Endothelial cell (in vitro differentiated cells): ENCODE data around the gene NGF. TPM values are rescaled to one million over a fixed set of nuclear protein-coding genes. Genes with fewer than 3 reads are reported as not detected.

Source experiments
- DNase-seq: peaks from one replicate; pipeline ENCODE4 v3.0.0; 2021; ENCODE audit warnings: low spot score
- H3K27ac Mint-ChIP-seq: one replicate; pipeline ENCODE4 v1.8.0; 2021; ENCODE audit warnings: mixed read lengths, inconsistent platforms; ENCODE audit not compliant: unreplicated experiment
- H3K27me3 Mint-ChIP-seq: one replicate; pipeline ENCODE4 v1.8.0; 2021; ENCODE audit warnings: mild to moderate bottlenecking, moderate library complexity, mixed read lengths, inconsistent platforms; ENCODE audit not compliant: unreplicated experiment
- H3K36me3 Mint-ChIP-seq: one replicate; pipeline ENCODE4 v1.8.0; 2021; ENCODE audit warnings: mild to moderate bottlenecking, low read depth, mixed read lengths, inconsistent platforms; ENCODE audit not compliant: unreplicated experiment
- H3K4me1 Mint-ChIP-seq: one replicate; pipeline ENCODE4 v1.8.0; 2021; ENCODE audit warnings: mild to moderate bottlenecking, mixed read lengths, inconsistent platforms; ENCODE audit not compliant: unreplicated experiment
- H3K4me3 Mint-ChIP-seq: one replicate; pipeline ENCODE4 v1.8.0; 2021; ENCODE audit warnings: mild to moderate bottlenecking, mixed read lengths, inconsistent platforms; ENCODE audit not compliant: unreplicated experiment
- H3K9me3 Mint-ChIP-seq: one replicate; pipeline ENCODE4 v1.8.0; 2021; ENCODE audit warnings: mixed read lengths, inconsistent platforms; ENCODE audit not compliant: unreplicated experiment
- total RNA-seq: library from RNA; stranded (reverse); fragmentation: NEBNext Ultra II Directional; extraction: Animal tissue kit (Norgen Biotek cat#: 25700); gene quantifications from one replicate; pipeline ENCODE4 v1.2.1, GENCODE V29; 2021; ENCODE audit not compliant: unreplicated experiment
- TF ChIP-seq, protein P1 (sequence below): fragments of 200-600 bp; sonication (generic); IDR thresholded peaks from one replicate; pipeline ENCODE4 v1.5.0; 2021; ENCODE audit warnings: antibody characterized with exemption; ENCODE audit not compliant: unreplicated experiment

Gene NGF
- total RNA-seq, 1 donor from 2014 or later: 0.69 TPM

DNA sequence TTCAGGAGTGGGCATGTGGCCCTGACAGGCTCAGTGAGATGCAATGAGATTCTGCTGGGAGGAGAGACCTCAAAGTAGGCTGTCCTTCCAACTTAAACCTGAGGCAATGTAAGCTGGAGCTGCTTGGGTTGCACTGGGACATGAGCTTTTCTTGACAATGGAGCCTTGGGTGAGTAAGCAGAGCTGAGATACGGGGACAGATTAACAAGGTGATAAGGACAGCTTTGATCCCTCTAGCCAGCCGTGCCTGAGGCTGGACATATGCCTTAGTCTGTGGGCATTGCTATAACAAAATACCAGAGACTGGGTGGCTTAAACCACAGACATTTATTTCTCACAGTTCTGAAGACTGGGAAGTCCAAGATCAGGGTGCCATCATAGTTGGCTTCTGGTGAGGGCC lies 18.3 kb upstream of the NGF start:
- Mint-ChIP-seq H3K36me3 (peaks cover 6% of the 10 kb centered on the region), H3K27ac (no peak overlapping the region), H3K4me3 (no peak overlapping the region), H3K9me3 (peaks cover 12% of the 10 kb centered on the region), H3K27me3 (peaks cover 4% of the 10 kb centered on the region), H3K4me1 (peaks cover 3% of the 10 kb centered on the region)
- TF ChIP-seq, protein P1, sequence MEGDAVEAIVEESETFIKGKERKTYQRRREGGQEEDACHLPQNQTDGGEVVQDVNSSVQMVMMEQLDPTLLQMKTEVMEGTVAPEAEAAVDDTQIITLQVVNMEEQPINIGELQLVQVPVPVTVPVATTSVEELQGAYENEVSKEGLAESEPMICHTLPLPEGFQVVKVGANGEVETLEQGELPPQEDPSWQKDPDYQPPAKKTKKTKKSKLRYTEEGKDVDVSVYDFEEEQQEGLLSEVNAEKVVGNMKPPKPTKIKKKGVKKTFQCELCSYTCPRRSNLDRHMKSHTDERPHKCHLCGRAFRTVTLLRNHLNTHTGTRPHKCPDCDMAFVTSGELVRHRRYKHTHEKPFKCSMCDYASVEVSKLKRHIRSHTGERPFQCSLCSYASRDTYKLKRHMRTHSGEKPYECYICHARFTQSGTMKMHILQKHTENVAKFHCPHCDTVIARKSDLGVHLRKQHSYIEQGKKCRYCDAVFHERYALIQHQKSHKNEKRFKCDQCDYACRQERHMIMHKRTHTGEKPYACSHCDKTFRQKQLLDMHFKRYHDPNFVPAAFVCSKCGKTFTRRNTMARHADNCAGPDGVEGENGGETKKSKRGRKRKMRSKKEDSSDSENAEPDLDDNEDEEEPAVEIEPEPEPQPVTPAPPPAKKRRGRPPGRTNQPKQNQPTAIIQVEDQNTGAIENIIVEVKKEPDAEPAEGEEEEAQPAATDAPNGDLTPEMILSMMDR: no peak
- DNase-seq: no peak

DNA sequence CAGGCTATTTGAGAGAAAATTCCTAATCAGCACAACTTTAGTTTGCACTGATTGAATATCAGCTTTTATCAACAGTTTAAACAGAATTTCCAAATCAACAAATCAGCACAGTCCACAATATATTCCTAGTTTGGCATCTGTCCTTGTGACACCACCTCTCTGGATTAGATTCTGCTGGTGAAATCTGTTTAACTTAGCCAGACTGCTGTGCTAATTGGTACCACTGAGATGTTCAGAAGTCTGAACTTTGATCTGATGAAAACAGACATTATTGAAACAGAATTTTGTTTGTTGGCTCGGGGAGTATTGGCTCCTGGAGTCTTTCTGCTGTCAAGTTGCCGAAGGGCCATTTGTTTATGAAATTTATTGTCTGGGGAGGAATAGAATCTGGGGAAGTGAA lies 17.0 kb upstream of the NGF start:
- TF ChIP-seq, protein P1: no peak
- Mint-ChIP-seq H3K36me3 (no peaks in the 10 kb centered on the region), H3K4me3 (no peak overlapping the region), H3K4me1 (no peaks in the 10 kb centered on the region), H3K9me3 (peaks cover 5% of the 10 kb centered on the region), H3K27ac (no peak overlapping the region), H3K27me3 (no peaks in the 10 kb centered on the region)
- DNase-seq: no peak

DNA sequence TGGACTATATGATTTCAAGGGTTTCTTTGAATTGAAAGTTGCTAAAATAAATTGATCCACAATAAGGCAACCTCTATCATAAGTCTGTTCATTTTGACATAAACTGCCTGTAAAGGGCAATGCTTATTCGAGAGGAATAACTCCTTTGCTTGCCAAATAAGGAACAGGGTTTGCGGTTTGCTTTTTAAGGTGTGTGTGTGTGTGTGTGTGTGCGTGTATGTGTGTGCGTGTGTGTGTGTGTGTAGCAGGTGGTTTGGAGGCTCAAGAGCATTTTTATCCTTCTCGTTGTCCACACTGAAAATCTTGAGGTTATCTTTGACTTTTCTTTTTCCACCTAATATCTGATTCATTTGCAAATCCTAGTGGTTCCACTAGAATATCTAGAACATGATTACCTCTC lies 13.1 kb upstream of the NGF start:
- Mint-ChIP-seq H3K4me1 (no peaks in the 10 kb centered on the region), H3K36me3 (no peaks in the 10 kb centered on the region), H3K9me3 (no peaks in the 10 kb centered on the region), H3K27me3 (peaks cover 2% of the 10 kb centered on the region), H3K4me3 (no peak overlapping the region), H3K27ac (no peak overlapping the region)
- no peak for DNase-seq
- TF ChIP-seq, protein P1: no peak

DNA sequence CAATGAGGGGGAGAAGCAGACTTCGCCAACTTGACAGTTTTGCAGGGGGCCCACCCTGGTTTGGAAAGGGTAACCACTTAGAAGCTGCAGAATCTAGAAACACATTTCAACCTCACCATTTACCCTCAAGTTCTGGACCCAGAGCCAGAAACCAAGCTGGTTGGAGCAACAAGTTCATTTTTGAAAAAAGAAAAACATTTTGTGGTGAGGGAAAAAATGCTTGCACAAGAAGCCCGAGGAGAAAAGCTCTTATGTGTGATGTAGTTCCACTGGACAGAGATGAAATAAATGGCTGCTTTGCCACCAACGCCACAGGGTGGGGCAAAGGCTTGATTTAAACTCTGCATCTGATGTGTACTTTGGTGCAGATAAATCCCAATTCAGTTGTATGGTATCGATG lies 10.6 kb upstream of the NGF start:
- Mint-ChIP-seq H3K27me3 (peaks cover 2% of the 10 kb centered on the region), H3K36me3 (no peaks in the 10 kb centered on the region), H3K9me3 (no peaks in the 10 kb centered on the region), H3K4me1 (no peaks in the 10 kb centered on the region), H3K4me3 (no peak overlapping the region), H3K27ac (no peak overlapping the region)
- no peak for DNase-seq
- TF ChIP-seq, protein P1: no peak

DNA sequence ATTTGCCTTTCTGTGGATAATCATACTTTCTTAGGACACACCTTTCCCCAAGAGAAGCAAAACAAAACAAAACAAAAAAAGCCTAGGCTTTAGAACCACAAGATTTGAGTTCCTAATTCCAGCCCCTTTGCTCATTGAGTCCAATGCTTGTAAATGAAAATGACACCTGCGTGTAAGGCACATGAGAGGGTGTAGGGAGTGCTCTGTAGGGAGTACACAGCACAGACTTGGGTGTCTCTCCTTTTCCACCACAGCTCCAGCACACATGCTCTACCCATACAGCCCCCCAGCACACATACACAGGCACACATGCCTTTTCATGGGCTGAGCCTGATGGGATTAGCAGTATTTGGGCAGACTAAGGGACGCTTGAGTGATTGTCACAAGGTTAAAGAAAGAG lies 9.2 kb upstream of the NGF start:
- DNase-seq: no peak
- Mint-ChIP-seq H3K9me3 (no peaks in the 10 kb centered on the region), H3K27ac (no peak overlapping the region), H3K4me3 (no peak overlapping the region), H3K36me3 (no peaks in the 10 kb centered on the region), H3K27me3 (peaks cover 2% of the 10 kb centered on the region), H3K4me1 (peaks cover 2% of the 10 kb centered on the region)
- TF ChIP-seq, protein P1: no peak
